ENCODE results near the gene THADA. TPM values are rescaled to one million over a fixed set of nuclear protein-coding genes. Genes with fewer than 3 reads are reported as not detected.

The THADA gene
- total and polyA plus RNA-seq, 2 experiments from 2014 or later, result 10.8 to 18.8 TPM

- H3K27ac ChIP-seq, result no peak overlapping the region
- no peaks in the 10 kb centered on the region for H3K79me2 ChIP-seq
- DNase-seq (ENCODE audit: low spot score), result no peak
- no peaks in the 10 kb centered on the region for H3K9me2 ChIP-seq (replicated peaks; ENCODE audit: insufficient read depth)
- 72% methylated on average over 1 of the region's 1 CpG for WGBS (ENCODE audit: low lambda C conversion rate, missing lambda C conversion rate)
- H2AFZ ChIP-seq, result no peak overlapping the region
- H3K9me3 ChIP-seq (ENCODE audit: low read depth), result no peaks in the 10 kb centered on the region
- no peak overlapping the region for H3K4me3 ChIP-seq
- H3K27me3 ChIP-seq, result no peaks in the 10 kb centered on the region
- TF ChIP-seq CTCF (IDR thresholded peaks at IDR 0.05; ENCODE audit: poor library complexity) (no peak), EZH2phosphoT487 (IDR thresholded peaks at IDR 0.05; ENCODE audit: low read depth, severe bottlenecking, unreplicated experiment) (no peak), EZH2 (IDR thresholded peaks at IDR 0.05; ENCODE audit: borderline replicate concordance) (no peak)
- no peaks in the 10 kb centered on the region for H4K20me1 ChIP-seq (ENCODE audit: insufficient read depth, poor library complexity, severe bottlenecking)
- peaks cover 43% of the 10 kb centered on the region for H3K4me1 ChIP-seq (ENCODE audit: insufficient read depth)
- H3K4me2 ChIP-seq, result no peak overlapping the region
- no peaks in the 10 kb centered on the region for H3K36me3 ChIP-seq (replicated peaks; ENCODE audit: insufficient read depth, low read depth)
These were observed 278.6 kb downstream of the THADA start for GRCh38 chr2:43317194-43317593.

- TF ChIP-seq EZH2 (IDR thresholded peaks at IDR 0.05; ENCODE audit: borderline replicate concordance) (no peak), EZH2phosphoT487 (IDR thresholded peaks at IDR 0.05; ENCODE audit: low read depth, severe bottlenecking, unreplicated experiment) (no peak), CTCF (IDR thresholded peaks at IDR 0.05; ENCODE audit: poor library complexity) (no peak)
- Histone ChIP-seq H3K27me3 (no peaks in the 10 kb centered on the region), H3K9me2 (replicated peaks; ENCODE audit: insufficient read depth) (no peaks in the 10 kb centered on the region), H3K9me3 (ENCODE audit: low read depth) (no peaks in the 10 kb centered on the region), H3K36me3 (replicated peaks; ENCODE audit: insufficient read depth, low read depth) (no peaks in the 10 kb centered on the region), H3K4me1 (ENCODE audit: insufficient read depth) (peaks cover 48% of the 10 kb centered on the region), H3K4me2 (no peak overlapping the region), H3K79me2 (no peaks in the 10 kb centered on the region), H3K27ac (no peak overlapping the region), H4K20me1 (ENCODE audit: insufficient read depth, poor library complexity, severe bottlenecking) (no peaks in the 10 kb centered on the region), H3K4me3 (no peak overlapping the region), H2AFZ (no peak overlapping the region)
- WGBS (ENCODE audit: low lambda C conversion rate, missing lambda C conversion rate), result 98% methylated on average over 2 of the region's 2 CpGs
- no peak for DNase-seq (ENCODE audit: low spot score)
These were observed 280.4 kb downstream of the THADA start for GRCh38 chr2:43315482-43315881.

- no peaks in the 10 kb centered on the region for H4K20me1 ChIP-seq (ENCODE audit: insufficient read depth, poor library complexity, severe bottlenecking)
These were observed 281.4 kb downstream of the THADA start for GRCh38 chr2:43314299-43314927.

More at GRCh38 chr2:43314299-43314927, 281.4 kb downstream of the THADA start:
- no peaks in the 10 kb centered on the region for H3K36me3 ChIP-seq (replicated peaks; ENCODE audit: insufficient read depth, low read depth)
- no peak overlapping the region for H3K4me3 ChIP-seq
- no peaks in the 10 kb centered on the region for H3K79me2 ChIP-seq
- DNase-seq (ENCODE audit: low spot score), result no peak
- TF ChIP-seq EZH2 (IDR thresholded peaks at IDR 0.05; ENCODE audit: borderline replicate concordance) (no peak), CTCF (IDR thresholded peaks at IDR 0.05; ENCODE audit: poor library complexity) (no peak), EZH2phosphoT487 (IDR thresholded peaks at IDR 0.05; ENCODE audit: low read depth, severe bottlenecking, unreplicated experiment) (no peak)
- no peaks in the 10 kb centered on the region for H3K27me3 ChIP-seq
- no peaks in the 10 kb centered on the region for H3K9me2 ChIP-seq (replicated peaks; ENCODE audit: insufficient read depth)
- H3K27ac ChIP-seq, result peak overlapping the region; percentile 48
- peaks cover 42% of the 10 kb centered on the region for H3K4me1 ChIP-seq (ENCODE audit: insufficient read depth)
- H3K4me2 ChIP-seq, result peak overlapping the region; percentile 44
- WGBS (ENCODE audit: low lambda C conversion rate, missing lambda C conversion rate), result 62% methylated on average over 5 of the region's 5 CpGs
- no peak overlapping the region for H2AFZ ChIP-seq
- H3K9me3 ChIP-seq (ENCODE audit: low read depth), result no peaks in the 10 kb centered on the region

Data from hepatocyte (in vitro differentiated cells).